ENCODE measurements around the gene VPS37B.

The VPS37B gene

GRCh38 chr12:122895704-122896636, at the start of gene VPS37B (continued):
- peak; percentile 86 for TF ChIP-seq ZNF660 (tag by site-specific recombination; IDR thresholded peaks at IDR 0.05)
- TF ChIP-seq ZNF221 (tag by site-specific recombination; IDR thresholded peaks at IDR 0.05; ENCODE audit: borderline replicate concordance), result no peak
- peak; percentile 23; the same call in 1 of the 2 replicates for TF ChIP-seq ZBTB20 (tag by site-specific recombination; IDR thresholded peaks at IDR 0.05)
- TF ChIP-seq ZNF488 (tag by site-specific recombination; IDR thresholded peaks at IDR 0.05), result no peak
- no peak for TF ChIP-seq ZNF423 (tag by site-specific recombination; IDR thresholded peaks at IDR 0.05)
- peak; percentile 90 for TF ChIP-seq ZNF561 (tag by site-specific recombination; IDR thresholded peaks at IDR 0.05; ENCODE audit: borderline replicate concordance)
- TF ChIP-seq ZNF132 (tag by site-specific recombination; IDR thresholded peaks at IDR 0.05; ENCODE audit: borderline replicate concordance), result no peak
- TF ChIP-seq KLF7 (tag by site-specific recombination; IDR thresholded peaks at IDR 0.05; ENCODE audit: borderline replicate concordance), result no peak
- no peak for TF ChIP-seq HOXA7 (CRISPR knock-in tag; IDR thresholded peaks at IDR 0.05; ENCODE audit: borderline replicate concordance)
- 0 out of 2 replicates have a peak, but pooled peaks have one; percentile 46 for TF ChIP-seq ZNF280D (tag by site-specific recombination; IDR thresholded peaks at IDR 0.05)
- no peak for TF ChIP-seq ZNF248 (tag by site-specific recombination; IDR thresholded peaks at IDR 0.05)
- no peak for TF ChIP-seq ZNF426 (tag by site-specific recombination; IDR thresholded peaks at IDR 0.05)
- peak; percentile 54; the same call in 1 of the 2 replicates for TF ChIP-seq ZSCAN5A (tag by site-specific recombination; IDR thresholded peaks at IDR 0.05)
- peak; percentile 79 for TF ChIP-seq KLF10 (tag by site-specific recombination; IDR thresholded peaks at IDR 0.05)
- TF ChIP-seq ZSCAN18 (tag by site-specific recombination; IDR thresholded peaks at IDR 0.05), result peak; percentile 74; the same call in 1 of the 2 replicates
- TF ChIP-seq WT1 (tag by site-specific recombination; IDR thresholded peaks at IDR 0.05), result no peak; the same call in 1 of the 2 replicates
- no peak for TF ChIP-seq ZNF280C (tag by site-specific recombination; IDR thresholded peaks at IDR 0.05)
- TF ChIP-seq ZNF335 (tag by site-specific recombination; conservative IDR thresholded peaks at IDR 0.05), result peak; percentile 97
- TF ChIP-seq GLIS2 (tag by site-specific recombination; IDR thresholded peaks at IDR 0.05), result peak; percentile 83; the same call in 1 of the 2 replicates
- TF ChIP-seq ZNF155 (tag by site-specific recombination; IDR thresholded peaks at IDR 0.05), result no peak
- no peak for TF ChIP-seq ZNF529 (tag by site-specific recombination; IDR thresholded peaks at IDR 0.05; ENCODE audit: insufficient replicate concordance)
- TF ChIP-seq ZBTB26 (tag by site-specific recombination; optimal IDR thresholded peaks at IDR 0.05), result peak; percentile 52
- no peak for TF ChIP-seq ZNF626 (tag by site-specific recombination; IDR thresholded peaks at IDR 0.05)
- TF ChIP-seq PATZ1 (tag by site-specific recombination; IDR thresholded peaks at IDR 0.05), result peak; percentile 94
- peak; percentile 82 for TF ChIP-seq YY2 (tag by site-specific recombination; IDR thresholded peaks at IDR 0.05)
- TF ChIP-seq ZNF37A (tag by site-specific recombination; IDR thresholded peaks at IDR 0.05), result no peak

All from HEK293 (cell line).